GM18502 (cell line): ENCODE results near the gene CNEP1R1.
A peak's percentile ranks its signal among the peaks of the same experiment; 100 is the strongest.
"Not testable (repeated sequence)": the region's sequence is repeated elsewhere in the genome, so short reads cannot be mapped to it uniquely, and the experiment has no call there.

Source experiments
- ATAC-seq: cut with Tn5 transposase; IDR thresholded peaks from one replicate; pipeline ENCODE4 v1.9.1; 2021; ENCODE audit warnings: mild to moderate bottlenecking; ENCODE audit not compliant: unreplicated experiment, poor library complexity

Gene CNEP1R1

DNA sequence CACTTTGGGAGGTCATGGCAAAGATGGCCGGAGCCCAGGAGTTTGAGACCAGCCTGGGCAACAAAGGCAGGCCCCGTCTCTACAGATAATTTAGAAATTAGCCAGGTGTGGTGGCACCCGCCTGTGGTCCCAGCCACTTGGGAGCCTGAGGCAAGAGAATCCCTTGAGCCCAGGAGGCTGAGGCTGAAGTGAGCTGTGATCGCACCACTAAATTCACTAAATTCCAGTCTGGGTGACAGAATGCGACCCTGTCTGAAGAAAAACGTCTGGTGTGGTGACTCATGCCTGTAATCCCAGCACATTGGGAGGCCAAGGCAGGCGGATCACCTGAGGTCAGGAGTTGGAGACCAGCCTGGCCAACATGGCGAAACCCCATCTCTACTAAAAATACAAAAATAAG lies 10.8 kb upstream of the CNEP1R1 start:
- not testable (repeated sequence) for ATAC-seq

DNA sequence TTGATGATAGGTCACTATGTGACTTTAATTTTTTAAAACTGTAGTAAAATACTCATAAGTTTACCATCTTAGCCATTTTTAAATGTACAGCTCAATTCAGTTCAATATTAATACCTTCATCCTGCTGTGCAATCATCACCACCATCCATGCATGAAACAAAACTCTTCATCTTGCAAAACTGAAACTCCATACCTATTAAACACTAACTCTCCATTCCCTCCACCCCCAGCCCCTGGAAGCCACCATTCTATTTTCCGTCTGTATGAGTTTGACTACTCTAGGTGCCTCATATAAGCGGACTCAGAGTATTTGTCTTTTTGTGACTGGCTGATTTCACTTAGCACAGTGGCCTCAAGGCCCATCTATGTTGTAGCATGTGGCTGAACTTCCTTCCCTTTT lies 9.4 kb upstream of the CNEP1R1 start:
- ATAC-seq = no peak

DNA sequence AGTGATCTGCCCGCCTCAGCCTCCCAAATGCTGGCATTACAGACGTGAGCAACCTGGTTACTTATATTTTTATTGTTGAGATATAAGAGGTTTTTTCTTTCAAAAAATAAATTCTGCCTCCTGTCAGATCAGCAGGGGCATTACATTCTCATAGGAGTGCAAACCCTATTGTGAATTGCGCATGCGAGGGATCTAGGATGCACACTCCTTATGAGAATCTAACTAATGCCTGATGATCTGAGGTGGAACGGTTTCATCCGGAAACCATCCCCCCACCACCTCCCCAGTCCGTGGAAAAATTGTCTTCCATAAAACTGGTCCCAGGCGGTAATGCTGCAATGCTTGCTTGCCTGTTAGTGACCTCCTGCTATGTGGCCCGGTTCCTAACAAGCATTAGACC lies 7.5 kb upstream of the CNEP1R1 start:
- ATAC-seq = no peak

GRCh38 chr16:50021544-50021943 lies 3.5 kb upstream of the CNEP1R1 start:
- ATAC-seq = no peak

- ATAC-seq = no peak
Observed at GRCh38 chr16:50023641-50024040, 1.4 kb upstream of the CNEP1R1 start.

GRCh38 chr16:50024207-50024606 lies 818 bp upstream of the CNEP1R1 start:
- ATAC-seq = no peak

DNA sequence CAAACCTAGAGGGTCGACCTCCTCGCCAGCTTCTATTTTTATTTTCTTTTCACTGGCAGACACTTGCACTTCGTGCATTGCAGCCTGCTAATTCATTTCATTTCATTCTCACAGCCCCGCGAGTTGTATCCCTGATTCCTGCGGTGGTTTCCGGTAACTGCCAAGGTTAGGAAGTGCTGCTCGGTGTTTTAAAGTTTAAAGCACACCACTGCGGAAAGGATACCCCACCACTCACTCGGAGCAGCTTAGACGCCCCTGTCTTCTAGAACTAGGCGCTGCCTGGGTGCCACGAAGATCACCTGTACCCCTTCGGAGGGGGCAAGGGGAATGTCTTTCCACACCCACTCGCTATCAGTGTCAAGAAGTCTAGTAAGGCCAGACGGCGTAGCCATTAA lies 509 bp downstream of the CNEP1R1 start:
- ATAC-seq = peak; percentile 2

- ATAC-seq = no peak
Observed at GRCh38 chr16:50027829-50028228, 2.8 kb downstream of the CNEP1R1 start.

DNA sequence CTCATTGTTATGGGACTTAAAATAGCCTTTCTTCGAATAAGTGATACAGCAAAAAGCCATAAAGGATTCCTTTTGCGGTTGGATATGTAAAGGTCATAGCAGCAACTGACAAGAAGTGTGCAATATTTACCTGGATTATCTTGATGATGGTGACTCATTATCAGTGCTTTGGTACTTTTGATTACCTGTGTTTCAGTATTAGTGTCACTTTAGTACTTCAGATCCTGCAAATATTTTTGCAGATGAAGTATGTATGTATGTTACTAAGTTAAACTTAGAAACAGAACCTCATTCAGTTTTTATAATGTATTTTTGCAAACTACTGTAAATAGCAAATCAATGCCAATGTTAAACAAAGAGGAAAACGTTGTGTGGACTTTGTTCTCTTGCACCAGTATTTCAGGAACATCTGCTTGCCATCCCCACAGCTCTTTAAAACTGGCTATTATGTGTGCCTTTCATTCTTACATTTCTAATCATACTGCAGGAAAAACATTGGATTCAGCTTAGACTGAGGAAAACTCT lies 10.5 kb downstream of the CNEP1R1 start:
- no peak for ATAC-seq

- ATAC-seq = no peak
Observed at GRCh38 chr16:50036426-50036825, 11.4 kb downstream of the CNEP1R1 start.

DNA sequence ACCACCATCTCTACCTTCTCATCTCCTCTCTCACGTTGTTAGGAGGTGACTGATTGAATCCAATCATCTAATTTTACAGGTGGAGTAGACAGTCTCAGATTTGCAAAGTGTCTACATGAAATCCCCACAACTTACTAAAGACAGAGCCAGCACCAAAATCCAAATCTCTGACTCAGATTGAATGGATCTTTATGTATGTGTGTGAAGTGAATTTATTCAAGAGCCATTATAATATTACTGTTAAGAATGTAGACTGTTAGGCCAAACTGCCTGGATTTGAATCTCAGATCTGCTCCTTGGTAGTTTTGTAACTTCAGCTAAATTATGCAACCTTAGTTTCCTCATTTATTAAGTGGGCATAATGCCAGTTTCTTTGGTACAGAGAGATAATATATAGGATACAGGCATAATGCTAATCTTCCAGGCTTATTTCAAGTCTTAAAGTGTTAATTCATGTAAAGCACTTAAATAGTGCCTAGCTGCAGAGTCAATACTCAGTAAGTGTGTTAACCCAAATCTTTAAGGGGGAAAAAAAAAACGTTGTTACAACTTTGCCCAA lies 12.7 kb downstream of the CNEP1R1 start:
- ATAC-seq = no peak

GRCh38 chr16:50038286-50038685 lies 13.3 kb downstream of the CNEP1R1 start:
- no peak for ATAC-seq

DNA sequence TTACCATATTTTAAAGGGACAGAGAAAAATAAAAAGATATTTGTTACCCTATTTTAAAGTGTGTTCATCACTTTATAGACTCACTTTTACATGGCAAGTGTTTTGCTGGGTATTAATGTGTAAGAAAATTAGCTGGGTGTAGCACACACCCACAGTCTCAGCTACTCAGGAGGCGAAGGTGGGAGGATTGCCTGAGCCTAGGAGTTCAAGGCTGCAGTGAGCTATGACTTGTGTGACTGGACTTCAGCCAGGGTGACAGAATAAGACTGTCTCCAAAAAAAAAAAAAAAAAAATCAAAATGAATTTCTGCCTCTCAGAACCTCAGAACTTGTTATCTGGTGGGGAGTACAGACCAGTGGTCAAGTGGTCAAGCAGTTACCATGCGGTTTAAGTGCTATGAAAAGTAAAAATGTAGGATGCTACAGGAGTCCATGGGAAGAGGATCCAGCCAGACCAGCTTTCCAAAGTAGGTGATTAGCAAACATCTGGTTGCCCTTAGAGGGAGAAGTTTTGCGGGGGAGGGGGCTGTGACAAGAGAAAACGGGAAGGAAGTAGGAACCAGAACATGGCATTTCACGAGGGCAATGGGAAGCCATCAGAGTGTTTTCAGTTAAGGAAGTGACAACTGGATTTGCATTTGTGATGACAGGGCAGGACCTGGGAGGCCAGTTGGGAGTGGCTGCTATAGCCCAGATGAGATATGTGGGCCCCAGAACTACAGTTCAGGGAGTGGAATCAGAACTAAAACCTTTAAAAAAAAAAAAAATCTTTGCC lies 13.9 kb downstream of the CNEP1R1 start:
- ATAC-seq = no peak

DNA sequence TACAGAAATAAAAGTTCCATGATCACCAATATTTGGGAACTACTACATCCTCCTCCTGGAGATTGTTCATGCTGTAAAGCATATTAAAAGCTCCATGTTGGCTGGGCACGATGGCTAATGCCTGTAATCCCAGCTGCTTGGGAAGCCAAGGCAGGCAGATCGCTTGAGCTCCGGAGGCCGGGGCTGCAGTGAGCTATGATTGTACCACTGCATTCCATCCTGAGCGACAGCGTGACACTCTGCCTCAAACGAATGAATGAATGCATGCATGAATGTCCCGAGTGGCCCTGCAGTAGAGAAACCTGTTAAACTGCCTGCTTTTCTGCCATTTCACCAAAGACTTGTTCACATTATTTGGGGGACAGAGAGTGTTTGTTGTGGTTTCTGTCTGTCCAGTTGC lies 15.0 kb downstream of the CNEP1R1 start:
- ATAC-seq = no peak

GRCh38 chr16:50040710-50041109 lies 15.7 kb downstream of the CNEP1R1 start:
- no peak for ATAC-seq

GRCh38 chr16:50043358-50043757 lies 18.3 kb downstream of the CNEP1R1 start:
- no peak for ATAC-seq

DNA sequence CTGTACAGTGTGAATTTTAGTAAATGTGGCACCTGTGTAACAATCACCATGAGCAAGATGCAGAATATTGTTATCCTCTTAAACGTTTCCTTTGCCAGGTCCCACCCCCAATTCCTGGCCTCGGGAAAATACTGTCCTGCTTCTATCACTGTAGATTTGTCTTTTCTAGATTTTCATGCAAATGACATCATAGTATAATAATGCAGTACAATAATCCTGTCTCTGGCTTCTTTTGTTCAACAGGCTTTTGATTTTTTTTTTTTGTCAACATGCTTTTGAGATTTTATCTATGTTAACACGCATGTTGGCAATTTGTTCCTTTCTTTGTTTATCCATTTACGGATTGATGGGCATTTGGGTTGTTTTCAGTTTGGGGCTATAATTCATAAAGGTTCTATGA lies 20.4 kb downstream of the CNEP1R1 start:
- ATAC-seq = no peak

GRCh38 chr16:50046853-50047252 lies 21.8 kb downstream of the CNEP1R1 start:
- ATAC-seq = no peak

GRCh38 chr16:50047864-50048263 lies 22.8 kb downstream of the CNEP1R1 start:
- ATAC-seq = no peak

- ATAC-seq = no peak
Observed at GRCh38 chr16:50050802-50051201, 25.8 kb downstream of the CNEP1R1 start.

DNA sequence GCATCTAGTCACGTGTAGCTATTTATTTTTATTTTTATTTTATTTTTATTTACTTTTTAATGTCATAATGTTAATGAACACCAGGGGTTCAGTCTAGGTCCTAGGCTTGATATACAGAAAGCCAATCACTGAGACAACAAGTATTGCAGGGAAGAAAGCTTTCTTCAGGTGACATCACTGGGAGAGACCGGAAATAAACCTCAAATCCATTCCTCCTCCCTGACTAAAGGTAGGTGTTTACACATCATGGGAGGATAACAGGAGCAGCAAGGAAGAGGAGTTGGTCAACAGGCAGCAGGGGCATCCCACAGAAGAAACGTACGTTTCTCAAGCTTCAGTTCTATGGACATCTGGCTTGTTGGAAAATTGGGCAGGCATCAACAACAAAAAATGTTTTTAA lies 31.2 kb downstream of the CNEP1R1 start:
- no peak for ATAC-seq
